GM12872 (cell line): ENCODE results near the gene EPHB4.

Experiments
- CTCF ChIP-seq: IDR thresholded peaks from 3 replicates; pipeline ENCODE4 v1.5.1; 2011; ENCODE audit warnings: low read depth, mild to moderate bottlenecking, low read length, moderate library complexity; ENCODE audit not compliant: insufficient read depth

EPHB4 gene

GRCh38 chr7:100867040-100867775 is 39.9 kb upstream of the EPHB4 start, which contains the start of gene TRIP6:
Gene TRIP6, plus strand, starts transcription at chr7:100867387. Its CDS starts 111 bp downstream, at chr7:100867498.
- TF ChIP-seq CTCF, result no peak

GRCh38 chr7:100866729-100867039 is 39.4 kb upstream of the EPHB4 start:
- TF ChIP-seq CTCF, result no peak

GRCh38 chr7:100865938-100866728 is 38.8 kb upstream of the EPHB4 start:
- no peak for TF ChIP-seq CTCF

GRCh38 chr7:100865372-100865911 is 38.1 kb upstream of the EPHB4 start:
- no peak for TF ChIP-seq CTCF

GRCh38 chr7:100864263-100864845 is 37.0 kb upstream of the EPHB4 start:
- no peak for TF ChIP-seq CTCF

- TF ChIP-seq CTCF, result no peak
Measured at GRCh38 chr7:100863406-100863950, 36.2 kb upstream of the EPHB4 start.

- TF ChIP-seq CTCF, result no peak
Measured at GRCh38 chr7:100861616-100861985, 34.3 kb upstream of the EPHB4 start.
